Endodermal cell (in vitro differentiated cells): Measurements from ENCODE around the gene RPS6KB1. TPM values are rescaled to one million over a fixed set of nuclear protein-coding genes. Genes with fewer than 3 reads are reported as not detected.
A peak's percentile ranks its signal among the peaks of the same experiment; 100 is the strongest.
"Not testable (repeated sequence)": the region's sequence is repeated elsewhere in the genome, so short reads cannot be mapped to it uniquely, and the experiment has no call there.

Source experiments
- DNase-seq: peaks from one replicate; pipeline ENCODE4 v3.0.0-alpha.2; 2017
- H3K27ac ChIP-seq: 2 replicates; pipeline ENCODE4 v1.5.1; 2013; ENCODE audit warnings: mild to moderate bottlenecking, low read depth, low read length, moderate library complexity
- H3K27me3 ChIP-seq: 2 replicates; pipeline ENCODE4 v1.6.1; 2013; ENCODE audit warnings: mild to moderate bottlenecking, low read length, moderate library complexity; ENCODE audit not compliant: insufficient read depth, control insufficient read depth, poor library complexity, severe bottlenecking
- H3K36me3 ChIP-seq: 2 replicates; pipeline ENCODE4 v1.7.0; 2013; ENCODE audit warnings: mild to moderate bottlenecking, low read length, moderate library complexity; ENCODE audit not compliant: control insufficient read depth, insufficient read depth
- H3K4me1 ChIP-seq: one replicate; pipeline ENCODE4 v1.7.0; 2013; ENCODE audit warnings: low read length; ENCODE audit not compliant: control insufficient read depth, insufficient read depth
- H3K4me3 ChIP-seq: 2 replicates; pipeline ENCODE4 v1.5.1; 2013; ENCODE audit warnings: mild to moderate bottlenecking, low read length, moderate library complexity
- H3K9ac ChIP-seq: 2 replicates; pipeline ENCODE4 v1.6.1; 2013; ENCODE audit warnings: mild to moderate bottlenecking, low read length, moderate library complexity; ENCODE audit not compliant: poor library complexity, severe bottlenecking; ENCODE audit errors: extremely low read depth
- H3K9me3 ChIP-seq: 2 replicates; pipeline ENCODE4 v1.6.1; 2013; ENCODE audit warnings: mild to moderate bottlenecking, low read length, moderate library complexity; ENCODE audit not compliant: control insufficient read depth
- H3K27ac Mint-ChIP-seq: 2 replicates; pipeline ENCODE4 v1.8.0; 2020; ENCODE audit warnings: mixed read lengths
- H3K27me3 Mint-ChIP-seq: 2 replicates; pipeline ENCODE4 v1.8.0; 2021; ENCODE audit warnings: mild to moderate bottlenecking, mixed read lengths; ENCODE audit not compliant: insufficient read depth
- H3K36me3 Mint-ChIP-seq: 2 replicates; pipeline ENCODE4 v1.8.0; 2020; ENCODE audit warnings: low read depth, mixed read lengths
- H3K4me1 Mint-ChIP-seq: 2 replicates; pipeline ENCODE4 v1.8.0; 2020; ENCODE audit warnings: mixed read lengths
- H3K4me3 Mint-ChIP-seq: 2 replicates; pipeline ENCODE4 v1.8.0; 2020; ENCODE audit warnings: mild to moderate bottlenecking, moderate library complexity, mixed read lengths
- H3K9me3 Mint-ChIP-seq: 2 replicates; pipeline ENCODE4 v1.8.0; 2020; ENCODE audit warnings: mild to moderate bottlenecking, mixed read lengths
- CTCF ChIP-seq: fragments of 200-600 bp; sonication (generic); conservative IDR thresholded peaks from 2 replicates; pipeline ENCODE4 v1.5.0; 2021; ENCODE audit warnings: antibody characterized with exemption, mild to moderate bottlenecking
- WGBS, 2 experiments: methylation state at CpG; one replicate each; pipeline versions ENCODE4 v1.1.5 to v1.1.7; 2013; ENCODE audit warnings: missing lambda C conversion rate in 2 of 2, mixed read lengths in 1 of 2; ENCODE audit not compliant: insufficient coverage in 1 of 2, insufficient read length in 1 of 2; 5-methylcytosine and 5-hydroxymethylcytosine counted together
- total RNA-seq, 2 donors: library from RNA; stranded (reverse); fragmentation: NEBNext Ultra II Directional in 1 of 2; extraction: Animal tissue kit (Norgen Biotek cat#: 25700) in 1 of 2; gene quantifications; 2 replicates in 1 of 2; 3 replicates in 1 of 2; pipeline ENCODE4 v1.2.1, GENCODE V29; 2021

Gene RPS6KB1
- total RNA-seq, 2 donors from 2014 or later = 22.3 to 31.5 TPM

- Histone ChIP-seq H3K4me3 (no peak overlapping the region), H3K27ac (no peak overlapping the region), H3K9ac (no peak overlapping the region), H3K9me3 (no peaks in the 10 kb centered on the region), H3K4me1 (no peaks in the 10 kb centered on the region), H3K36me3 (no peaks in the 10 kb centered on the region), H3K27me3 (no peaks in the 10 kb centered on the region)
- no peaks in the 10 kb centered on the region for H3K27me3 Mint-ChIP-seq
- H3K27ac Mint-ChIP-seq = no peak overlapping the region
- DNase-seq = peak; percentile 89
- no peaks in the 10 kb centered on the region for H3K9me3 Mint-ChIP-seq
- no peaks in the 10 kb centered on the region for H3K36me3 Mint-ChIP-seq
- peak; percentile 72 for TF ChIP-seq CTCF
- 82 to 91% methylated on average over 13 to 14 of the region's 14 CpGs for WGBS, 2 experiments
- no peak overlapping the region for H3K4me3 Mint-ChIP-seq
- H3K4me1 Mint-ChIP-seq = peaks cover 3% of the 10 kb centered on the region
Observed at GRCh38 chr17:59853168-59853918, 39.6 kb upstream of the RPS6KB1 start.

GRCh38 chr17:59853919-59854729, 38.8 kb upstream of the RPS6KB1 start:
- H3K27me3 Mint-ChIP-seq, H3K4me3 ChIP-seq, H3K27me3 ChIP-seq, H3K27ac Mint-ChIP-seq, H3K36me3 ChIP-seq, H3K36me3 Mint-ChIP-seq, H3K9me3 Mint-ChIP-seq, H3K4me1 ChIP-seq, H3K4me1 Mint-ChIP-seq, H3K4me3 Mint-ChIP-seq, H3K27ac ChIP-seq, H3K9ac ChIP-seq, DNase-seq, H3K9me3 ChIP-seq: not testable (repeated sequence)
- WGBS, 2 experiments = 94% methylated on average over 8 to 10 of the region's 10 CpGs

- Mint-ChIP-seq H3K27me3 (no peaks in the 10 kb centered on the region), H3K4me3 (no peak overlapping the region), H3K27ac (no peak overlapping the region), H3K36me3 (peaks cover 20% of the 10 kb centered on the region), H3K4me1 (peaks cover 3% of the 10 kb centered on the region), H3K9me3 (no peaks in the 10 kb centered on the region)
- Histone ChIP-seq H3K36me3 (peaks cover 12% of the 10 kb centered on the region), H3K9me3 (no peaks in the 10 kb centered on the region), H3K27ac (no peak overlapping the region), H3K4me1 (no peaks in the 10 kb centered on the region), H3K4me3 (no peak overlapping the region), H3K9ac (no peak overlapping the region), H3K27me3 (no peaks in the 10 kb centered on the region)
- no peak for TF ChIP-seq CTCF
- DNase-seq = peak; percentile 54
- WGBS, 2 experiments = 82 to 93% methylated on average over 3 of the region's 3 CpGs
Observed at GRCh38 chr17:59856859-59857794, 35.8 kb upstream of the RPS6KB1 start.
